ENCODE data around the gene ADK.
"Not testable (repeated sequence)": the region's sequence is repeated elsewhere in the genome, so short reads cannot be mapped to it uniquely, and the experiment has no call there.

The ADK gene

GRCh38 chr10:74145133-74145532, 5.9 kb upstream of the ADK start:
- no peak for DNase-seq (ENCODE audit: low spot score)

GRCh38 chr10:74146980-74147379, 4.0 kb upstream of the ADK start:
- not testable (repeated sequence) for DNase-seq (ENCODE audit: low spot score)

GRCh38 chr10:74150204-74150989, 624 bp upstream of the ADK start, which contains the start of gene AP3M1:
TSS of gene AP3M1 (minus strand) at chr10:74150828. CDS start at chr10:74138379, 12,449 bp downstream.
- DNase-seq (ENCODE audit: low spot score), result peak; percentile 90

GRCh38 chr10:74151879-74152722, 1.1 kb downstream of the ADK start:
- DNase-seq (ENCODE audit: low spot score), result no peak

GRCh38 chr10:74153123-74153522, 2.1 kb downstream of the ADK start:
- no peak for DNase-seq (ENCODE audit: low spot score)

GRCh38 chr10:74153676-74154075, 2.7 kb downstream of the ADK start:
- DNase-seq (ENCODE audit: low spot score), result no peak

- no peak for DNase-seq (ENCODE audit: low spot score)
Measured at GRCh38 chr10:74156919-74157289, 5.9 kb downstream of the ADK start.

- no peak for DNase-seq (ENCODE audit: low spot score)
Measured at GRCh38 chr10:74160013-74160412, 9.0 kb downstream of the ADK start.

- no peak for DNase-seq (ENCODE audit: low spot score)
Measured at GRCh38 chr10:74163319-74164068, 12.5 kb downstream of the ADK start.

- DNase-seq (ENCODE audit: low spot score), result no peak
Measured at GRCh38 chr10:74164716-74165529, 13.9 kb downstream of the ADK start.

- no peak for DNase-seq (ENCODE audit: low spot score)
Measured at GRCh38 chr10:74165530-74165901, 14.5 kb downstream of the ADK start.

GRCh38 chr10:74167443-74167842, 16.4 kb downstream of the ADK start:
- no peak for DNase-seq (ENCODE audit: low spot score)

- DNase-seq (ENCODE audit: low spot score), result no peak
Measured at GRCh38 chr10:74171625-74172024, 20.6 kb downstream of the ADK start.

- no peak for DNase-seq (ENCODE audit: low spot score)
Measured at GRCh38 chr10:74174521-74174920, 23.5 kb downstream of the ADK start.

- DNase-seq (ENCODE audit: low spot score), result no peak
Measured at GRCh38 chr10:74175510-74176379, 24.7 kb downstream of the ADK start.

GRCh38 chr10:74176380-74177139, 25.5 kb downstream of the ADK start:
- peak; percentile 95 for DNase-seq (ENCODE audit: low spot score)

GRCh38 chr10:74177140-74177677, 26.2 kb downstream of the ADK start:
- DNase-seq (ENCODE audit: low spot score), result no peak

GRCh38 chr10:74178042-74178791, 27.2 kb downstream of the ADK start:
- no peak for DNase-seq (ENCODE audit: low spot score)
